Calu3 (cell line): ENCODE measurements around the gene HECW1. TPM values are rescaled to one million over a fixed set of nuclear protein-coding genes. Genes with fewer than 3 reads are reported as not detected.

Source experiments
- BruUV-seq: library from RNA; stranded (reverse); fragments of 400-500 nt; replicated peaks from 2 replicates; lab custom pipeline; 2021; lab: Mats Ljungman, UMichigan
- CTCF ChIA-PET: fragments of 300-600 bp; sonication (Branson Sonifier 250); formaldehyde crosslinking; loops from one replicate; lab custom pipeline; 2022; ENCODE audit warnings: antibody characterized with exemption; lab: Charles Lee
- DNase-seq: peaks from one replicate; pipeline ENCODE4 v3.0.0; 2022
- H3K27ac Mint-ChIP-seq: one replicate; pipeline ENCODE4 v1.8.0; 2022; ENCODE audit warnings: mixed read lengths; ENCODE audit not compliant: unreplicated experiment
- H3K27me3 Mint-ChIP-seq: one replicate; pipeline ENCODE4 v1.8.0; 2022; ENCODE audit warnings: mixed read lengths; ENCODE audit not compliant: unreplicated experiment
- H3K36me3 Mint-ChIP-seq: one replicate; pipeline ENCODE4 v1.8.0; 2022; ENCODE audit warnings: mild to moderate bottlenecking, moderate library complexity, mixed read lengths; ENCODE audit not compliant: insufficient read depth, unreplicated experiment
- H3K4me1 Mint-ChIP-seq: one replicate; pipeline ENCODE4 v1.8.0; 2022; ENCODE audit warnings: mild to moderate bottlenecking, low read depth, mixed read lengths; ENCODE audit not compliant: unreplicated experiment
- H3K4me3 Mint-ChIP-seq: one replicate; pipeline ENCODE4 v1.8.0; 2022; ENCODE audit warnings: mild to moderate bottlenecking, low read depth, moderate library complexity, mixed read lengths; ENCODE audit not compliant: unreplicated experiment
- H3K9me3 Mint-ChIP-seq: one replicate; pipeline ENCODE4 v1.8.0; 2022; ENCODE audit warnings: low read depth, mixed read lengths; ENCODE audit not compliant: unreplicated experiment
- CTCF ChIP-seq: fragments of 200-600 bp; IDR thresholded peaks from one replicate; pipeline ENCODE4 v1.8.0; 2022; ENCODE audit warnings: antibody characterized with exemption; ENCODE audit not compliant: unreplicated experiment
- intact Hi-C: fragments of 100-400 bp; cut with micrococcal nuclease; formaldehyde crosslinking; loops from one replicate; pipeline ENCODE4 v1.10.0; 2022; ENCODE audit not compliant: unreplicated experiment
- total RNA-seq: library from RNA; stranded (reverse); gene quantifications from 2 replicates; pipeline ENCODE4 v1.2.3, GENCODE V29; 2022

The HECW1 gene
- total RNA-seq, 1 experiment from 2014 or later: 0.33 TPM

DNA sequence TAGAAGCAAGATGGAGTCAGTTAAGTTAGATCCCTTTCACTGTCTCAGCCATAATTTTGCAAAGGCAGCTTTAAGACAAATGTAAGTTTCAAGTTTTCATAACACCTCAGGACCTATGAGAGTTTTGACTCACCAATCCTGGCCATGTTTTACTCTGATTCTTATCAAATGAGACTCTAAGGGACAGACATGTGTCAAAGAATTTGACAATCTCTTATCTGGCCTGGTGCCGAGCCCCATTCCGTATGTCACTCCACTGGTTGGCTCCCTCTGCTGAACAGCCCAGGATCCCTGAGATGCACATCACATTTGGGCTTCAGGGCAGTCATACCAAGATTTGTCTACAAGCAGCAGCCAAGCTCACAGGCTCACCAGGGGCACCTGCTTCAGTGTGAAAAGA is 282.9 kb downstream of the HECW1 start:
- no peak overlapping the region for H3K27ac Mint-ChIP-seq
- H3K4me3 Mint-ChIP-seq: no peak overlapping the region
- CTCF ChIA-PET: no interaction called here
- H3K4me1 Mint-ChIP-seq: no peaks in the 10 kb centered on the region
- no peaks in the 10 kb centered on the region for H3K9me3 Mint-ChIP-seq
- intact Hi-C loops: no loop called here
- peaks cover 65% of the 10 kb centered on the region for H3K27me3 Mint-ChIP-seq
- TF ChIP-seq CTCF: no peak
- no peak for DNase-seq
- no peaks in the 10 kb centered on the region for H3K36me3 Mint-ChIP-seq
- no TSS peak for BruUV-seq

- no peak for DNase-seq
- Mint-ChIP-seq H3K9me3 (peaks cover 2% of the 10 kb centered on the region), H3K4me3 (no peak overlapping the region), H3K27ac (no peak overlapping the region), H3K27me3 (peaks cover 74% of the 10 kb centered on the region), H3K36me3 (no peaks in the 10 kb centered on the region), H3K4me1 (no peaks in the 10 kb centered on the region)
- intact Hi-C loops: no loop called here
- CTCF ChIA-PET: no interaction called here
- BruUV-seq: no TSS peak
- TF ChIP-seq CTCF: no peak
Measured at GRCh38 chr7:43396187-43396740, 283.8 kb downstream of the HECW1 start.

GRCh38 chr7:43398831-43399230 is 286.4 kb downstream of the HECW1 start:
- intact Hi-C loops: no loop called here
- Mint-ChIP-seq H3K4me3 (no peak overlapping the region), H3K27ac (no peak overlapping the region), H3K27me3 (peaks cover 76% of the 10 kb centered on the region), H3K9me3 (peaks cover 2% of the 10 kb centered on the region), H3K36me3 (no peaks in the 10 kb centered on the region), H3K4me1 (no peaks in the 10 kb centered on the region)
- no peak for TF ChIP-seq CTCF
- BruUV-seq: no TSS peak
- DNase-seq: no peak
- CTCF ChIA-PET: interaction anchor here (1.0 kb wide), 1 partner anchor 426 kb away, joined by 3 read pairs; no protein-coding TSS in a partner anchor

- no peak for DNase-seq
- CTCF ChIA-PET: interaction anchor here (0.5 kb wide), 1 partner anchor 406 kb away, joined by 3 read pairs; no protein-coding TSS in a partner anchor
- Mint-ChIP-seq H3K4me3 (no peak overlapping the region), H3K9me3 (peaks cover under 1% of the 10 kb centered on the region), H3K36me3 (no peaks in the 10 kb centered on the region), H3K4me1 (no peaks in the 10 kb centered on the region), H3K27ac (no peak overlapping the region), H3K27me3 (peaks cover 9% of the 10 kb centered on the region)
- intact Hi-C loops: no loop called here
- BruUV-seq: no TSS peak
- no peak for TF ChIP-seq CTCF
Measured at GRCh38 chr7:43405948-43406347, 293.5 kb downstream of the HECW1 start.
